ENCODE data around the gene ARHGEF7.

DNA sequence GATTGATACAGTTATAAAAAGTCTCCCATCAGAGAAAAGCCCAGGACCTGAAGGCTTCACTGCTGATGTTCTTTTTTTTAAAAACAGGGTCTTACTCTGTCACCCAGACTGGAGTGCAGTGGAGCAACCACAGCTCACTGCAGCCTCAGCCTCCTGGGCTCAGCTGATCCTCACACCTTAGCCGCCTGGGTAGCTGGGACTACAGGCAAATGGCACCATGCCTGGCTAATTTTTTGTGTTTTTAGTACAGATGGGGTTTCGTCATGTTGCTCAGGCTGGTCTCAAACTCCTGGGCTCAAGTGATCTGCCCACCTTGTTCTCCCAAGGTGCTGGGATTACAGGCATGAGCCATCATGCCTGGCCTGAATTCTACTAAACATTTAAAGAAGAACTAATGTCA lies 238.4 kb downstream of the ARHGEF7 start:
- TF ChIP-seq, protein P1, sequence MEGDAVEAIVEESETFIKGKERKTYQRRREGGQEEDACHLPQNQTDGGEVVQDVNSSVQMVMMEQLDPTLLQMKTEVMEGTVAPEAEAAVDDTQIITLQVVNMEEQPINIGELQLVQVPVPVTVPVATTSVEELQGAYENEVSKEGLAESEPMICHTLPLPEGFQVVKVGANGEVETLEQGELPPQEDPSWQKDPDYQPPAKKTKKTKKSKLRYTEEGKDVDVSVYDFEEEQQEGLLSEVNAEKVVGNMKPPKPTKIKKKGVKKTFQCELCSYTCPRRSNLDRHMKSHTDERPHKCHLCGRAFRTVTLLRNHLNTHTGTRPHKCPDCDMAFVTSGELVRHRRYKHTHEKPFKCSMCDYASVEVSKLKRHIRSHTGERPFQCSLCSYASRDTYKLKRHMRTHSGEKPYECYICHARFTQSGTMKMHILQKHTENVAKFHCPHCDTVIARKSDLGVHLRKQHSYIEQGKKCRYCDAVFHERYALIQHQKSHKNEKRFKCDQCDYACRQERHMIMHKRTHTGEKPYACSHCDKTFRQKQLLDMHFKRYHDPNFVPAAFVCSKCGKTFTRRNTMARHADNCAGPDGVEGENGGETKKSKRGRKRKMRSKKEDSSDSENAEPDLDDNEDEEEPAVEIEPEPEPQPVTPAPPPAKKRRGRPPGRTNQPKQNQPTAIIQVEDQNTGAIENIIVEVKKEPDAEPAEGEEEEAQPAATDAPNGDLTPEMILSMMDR (IDR thresholded peaks at IDR 0.05), result no peak
- TF ChIP-seq EZH2 (IDR thresholded peaks at IDR 0.05), result no peak

All from neural progenitor cell (in vitro differentiated cells).